Activated CD4-positive, CD25-positive, alpha-beta regulatory T cell treated with anti-CD3 and anti-CD28 coated beads, Interleukin-2, amount 50 U/mL, for 72 hours (primary cell): Measurements from ENCODE around the gene LSMEM2.
"Not testable (repeated sequence)": the region's sequence is repeated elsewhere in the genome, so short reads cannot be mapped to it uniquely, and the experiment has no call there.

ENCODE experiments used
- DNase-seq: peaks from one replicate; pipeline ENCODE4 v3.0.0; 2021

Gene LSMEM2

GRCh38 chr3:50266836-50267235, 12.1 kb upstream of the LSMEM2 start:
- no peak for DNase-seq

GRCh38 chr3:50267280-50267913, 11.5 kb upstream of the LSMEM2 start:
- DNase-seq, result no peak

DNA sequence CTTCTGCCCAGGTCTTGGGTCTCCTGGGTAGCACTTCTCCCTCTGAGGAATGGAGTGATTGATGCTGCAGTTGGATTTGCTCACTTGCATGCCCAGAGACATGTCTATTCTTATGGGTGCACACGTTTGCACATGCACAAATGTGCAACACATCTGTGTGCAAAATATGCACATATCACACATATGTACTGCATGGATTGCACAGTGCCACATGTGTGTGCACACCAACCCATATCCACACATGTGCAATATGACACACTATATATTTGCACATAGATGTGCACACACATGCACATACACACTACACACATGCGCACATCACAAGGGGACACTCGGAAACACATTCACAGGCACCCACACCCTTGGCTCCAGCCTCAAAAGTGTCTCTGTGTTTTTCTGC, 10.6 kb upstream of the LSMEM2 start:
- no peak for DNase-seq

- DNase-seq, result no peak
Observed at GRCh38 chr3:50268703-50269451, 10.0 kb upstream of the LSMEM2 start, which contains the start of gene SEMA3B. TSS of gene SEMA3B (plus strand) at chr3:50269147. CDS start at chr3:50269241, 94 bp downstream.

DNA sequence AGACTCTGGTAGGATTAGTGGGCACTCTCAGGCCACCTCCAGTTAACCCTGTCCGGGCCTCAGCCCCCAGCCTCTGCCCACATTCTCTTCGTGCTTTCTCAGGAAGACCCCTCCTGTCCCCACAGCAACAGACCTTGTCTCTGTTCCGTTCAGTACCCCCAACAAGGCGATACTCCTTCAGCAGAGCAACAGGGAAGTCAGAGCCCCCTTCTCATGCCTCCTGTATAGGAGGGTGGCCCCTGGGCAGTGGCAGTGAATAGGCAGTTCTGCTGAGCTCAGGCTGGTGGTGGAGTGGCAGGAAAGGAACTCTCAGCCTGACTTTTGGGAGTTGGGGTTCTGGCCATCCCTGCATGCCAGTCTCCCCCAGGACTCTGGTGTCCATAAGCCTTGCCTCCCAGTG, 9.4 kb upstream of the LSMEM2 start:
- DNase-seq, result no peak

- no peak for DNase-seq
Observed at GRCh38 chr3:50269977-50270413, 8.9 kb upstream of the LSMEM2 start.

- DNase-seq, result no peak
Observed at GRCh38 chr3:50270422-50271224, 8.3 kb upstream of the LSMEM2 start.

GRCh38 chr3:50271314-50271936, 7.5 kb upstream of the LSMEM2 start:
- DNase-seq, result no peak

DNA sequence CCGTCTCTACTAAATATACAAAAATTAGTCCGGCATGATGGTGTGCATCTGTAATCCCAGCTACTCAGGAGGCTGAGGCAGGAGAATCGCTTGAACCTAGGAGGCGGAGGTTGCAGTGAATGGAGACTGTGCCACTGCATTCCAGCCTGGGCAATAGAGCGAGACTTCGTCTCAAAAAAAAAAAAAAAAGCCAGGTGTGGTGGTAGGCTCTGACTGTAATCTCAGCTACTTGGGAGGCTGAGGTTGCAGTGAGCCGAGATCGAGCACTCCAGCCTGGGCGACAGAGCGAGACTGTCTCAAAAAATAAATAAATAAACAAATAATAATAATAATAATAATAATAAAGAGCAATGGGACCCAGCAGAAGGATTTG, 6.4 kb upstream of the LSMEM2 start:
- not testable (repeated sequence) for DNase-seq

GRCh38 chr3:50272911-50273688, 5.8 kb upstream of the LSMEM2 start:
- peak; percentile 96 for DNase-seq

DNA sequence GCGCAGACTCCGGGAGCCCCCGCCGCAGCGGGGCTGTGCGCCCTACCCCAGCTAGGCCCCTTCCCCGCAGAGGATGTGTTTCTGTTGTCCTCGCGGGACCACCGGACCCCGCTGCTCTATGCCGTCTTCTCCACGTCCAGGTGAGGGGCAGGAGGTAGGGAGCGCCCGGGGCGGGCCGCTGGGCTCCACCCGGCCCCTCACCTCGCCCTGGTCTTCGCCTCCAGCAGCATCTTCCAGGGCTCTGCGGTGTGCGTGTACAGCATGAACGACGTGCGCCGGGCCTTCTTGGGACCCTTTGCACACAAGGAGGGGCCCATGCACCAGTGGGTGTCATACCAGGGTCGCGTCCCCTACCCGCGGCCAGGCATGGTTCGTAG, 5.2 kb upstream of the LSMEM2 start:
- DNase-seq, result no peak

DNA sequence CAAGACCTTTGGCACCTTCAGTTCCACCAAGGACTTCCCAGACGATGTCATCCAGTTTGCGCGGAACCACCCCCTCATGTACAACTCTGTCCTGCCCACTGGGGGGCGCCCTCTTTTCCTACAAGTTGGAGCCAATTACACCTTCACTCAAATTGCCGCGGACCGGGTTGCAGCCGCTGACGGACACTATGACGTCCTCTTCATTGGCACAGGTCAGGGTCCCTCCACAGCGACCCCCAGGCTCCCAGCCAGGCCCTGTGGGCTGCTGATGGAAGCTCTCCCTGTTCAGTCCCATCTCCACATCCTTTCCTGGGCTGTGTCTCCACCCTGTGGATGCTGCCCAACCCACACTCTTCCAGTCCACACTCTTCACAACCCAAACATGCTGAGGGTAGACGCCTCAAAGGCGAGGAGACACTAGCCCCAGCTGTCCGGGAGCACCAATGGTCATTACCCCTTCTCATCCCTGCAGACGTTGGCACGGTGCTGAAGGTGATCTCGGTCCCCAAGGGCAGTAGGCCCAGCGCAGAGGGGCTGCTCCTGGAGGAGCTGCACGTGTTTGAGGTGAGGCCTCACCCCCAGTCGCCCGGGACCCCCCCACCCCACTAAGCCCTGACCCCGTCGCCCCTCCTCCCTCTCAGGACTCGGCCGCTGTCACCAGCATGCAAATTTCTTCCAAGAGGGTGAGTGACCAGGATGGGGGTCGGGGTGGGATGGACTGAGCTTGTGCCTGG, 4.3 kb upstream of the LSMEM2 start:
- peak; percentile 75 for DNase-seq

GRCh38 chr3:50275141-50275995, 3.5 kb upstream of the LSMEM2 start:
- DNase-seq, result no peak

- no peak for DNase-seq
Observed at GRCh38 chr3:50275996-50276761, 2.7 kb upstream of the LSMEM2 start.

GRCh38 chr3:50276762-50277101, 2.2 kb upstream of the LSMEM2 start:
- DNase-seq, result no peak

GRCh38 chr3:50278123-50278879, 586 bp upstream of the LSMEM2 start:
- DNase-seq, result no peak

GRCh38 chr3:50279255-50280016, 549 bp downstream of the LSMEM2 start:
- no peak for DNase-seq

DNA sequence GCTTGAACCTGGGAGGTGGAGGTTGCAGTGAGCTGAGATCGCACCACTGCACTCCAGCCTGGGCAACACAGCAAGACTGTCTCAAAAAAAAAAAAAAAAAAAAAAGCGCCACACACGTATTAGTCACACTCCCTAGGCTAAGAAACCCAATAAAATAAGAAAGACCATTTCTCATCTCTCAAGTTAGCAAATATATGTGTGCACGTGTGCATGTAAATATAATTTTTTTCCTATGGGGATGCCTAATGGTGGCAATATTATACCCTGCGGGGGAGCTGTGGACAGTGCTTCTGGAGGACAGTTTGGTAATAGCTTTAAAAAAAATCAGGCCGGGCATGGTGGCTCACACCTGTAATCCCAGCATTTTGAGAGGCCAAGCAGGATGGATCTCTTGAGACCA, 5.2 kb downstream of the LSMEM2 start:
- DNase-seq, result not testable (repeated sequence)
